ENCODE data around the gene CDV3.
"Not testable (repeated sequence)": the region's sequence is repeated elsewhere in the genome, so short reads cannot be mapped to it uniquely, and the experiment has no call there.

The CDV3 gene

GRCh38 chr3:133573629-133574194, at the start of gene CDV3:
Gene CDV3, plus strand, starts transcription at chr3:133573686. Its CDS starts 359 bp downstream, at chr3:133574045.
- no peak for DNase-seq (ENCODE audit: low read depth, low spot score)

GRCh38 chr3:133523758-133524157, 49.7 kb upstream of the CDV3 start:
- DNase-seq (ENCODE audit: low read depth, low spot score), result not testable (repeated sequence)

- DNase-seq (ENCODE audit: low read depth, low spot score), result no peak
Observed at GRCh38 chr3:133525435-133525834, 48.1 kb upstream of the CDV3 start.

GRCh38 chr3:133527081-133527715, 46.3 kb upstream of the CDV3 start:
- DNase-seq (ENCODE audit: low read depth, low spot score), result no peak

- no peak for DNase-seq (ENCODE audit: low read depth, low spot score)
Observed at GRCh38 chr3:133529809-133530208, 43.7 kb upstream of the CDV3 start.

- DNase-seq (ENCODE audit: low read depth, low spot score), result peak; percentile 73
Observed at GRCh38 chr3:133531981-133532380, 41.5 kb upstream of the CDV3 start.

- no peak for DNase-seq (ENCODE audit: low read depth, low spot score)
Observed at GRCh38 chr3:133532951-133533350, 40.5 kb upstream of the CDV3 start.

- DNase-seq (ENCODE audit: low read depth, low spot score), result peak; percentile 85
Observed at GRCh38 chr3:133535971-133536881, 37.3 kb upstream of the CDV3 start.

- DNase-seq (ENCODE audit: low read depth, low spot score), result not testable (repeated sequence)
Observed at GRCh38 chr3:133537131-133537530, 36.4 kb upstream of the CDV3 start.

- no peak for DNase-seq (ENCODE audit: low read depth, low spot score)
Observed at GRCh38 chr3:133538154-133538553, 35.3 kb upstream of the CDV3 start.

- DNase-seq (ENCODE audit: low read depth, low spot score), result peak; percentile 52
Observed at GRCh38 chr3:133540896-133541674, 32.4 kb upstream of the CDV3 start.

GRCh38 chr3:133542871-133543270, 30.6 kb upstream of the CDV3 start:
- no peak for DNase-seq (ENCODE audit: low read depth, low spot score)

GRCh38 chr3:133544983-133545382, 28.5 kb upstream of the CDV3 start:
- DNase-seq (ENCODE audit: low read depth, low spot score), result not testable (repeated sequence)

GRCh38 chr3:133547432-133548041, 25.9 kb upstream of the CDV3 start:
- peak; percentile 74 for DNase-seq (ENCODE audit: low read depth, low spot score)

GRCh38 chr3:133548090-133548489, 25.4 kb upstream of the CDV3 start:
- DNase-seq (ENCODE audit: low read depth, low spot score), result peak; percentile 62

- DNase-seq (ENCODE audit: low read depth, low spot score), result no peak
Observed at GRCh38 chr3:133549565-133549964, 23.9 kb upstream of the CDV3 start.

- not testable (repeated sequence) for DNase-seq (ENCODE audit: low read depth, low spot score)
Observed at GRCh38 chr3:133551589-133551988, 21.9 kb upstream of the CDV3 start.

GRCh38 chr3:133561679-133562078, 11.8 kb upstream of the CDV3 start:
- DNase-seq (ENCODE audit: low read depth, low spot score), result no peak

GRCh38 chr3:133562376-133562775, 11.1 kb upstream of the CDV3 start:
- no peak for DNase-seq (ENCODE audit: low read depth, low spot score)

GRCh38 chr3:133563186-133563591, 10.3 kb upstream of the CDV3 start:
- no peak for DNase-seq (ENCODE audit: low read depth, low spot score)

- DNase-seq (ENCODE audit: low read depth, low spot score), result no peak
Observed at GRCh38 chr3:133563816-133564215, 9.7 kb upstream of the CDV3 start.

Data from astrocyte of the hippocampus (primary cell).